ENCODE measurements around the gene TAPBP.
A peak's percentile ranks its signal among the peaks of the same experiment; 100 is the strongest.

The TAPBP gene

GRCh38 chr6:33278392-33278741 lies 35.5 kb downstream of the TAPBP start:
- TF ChIP-seq, protein P1, sequence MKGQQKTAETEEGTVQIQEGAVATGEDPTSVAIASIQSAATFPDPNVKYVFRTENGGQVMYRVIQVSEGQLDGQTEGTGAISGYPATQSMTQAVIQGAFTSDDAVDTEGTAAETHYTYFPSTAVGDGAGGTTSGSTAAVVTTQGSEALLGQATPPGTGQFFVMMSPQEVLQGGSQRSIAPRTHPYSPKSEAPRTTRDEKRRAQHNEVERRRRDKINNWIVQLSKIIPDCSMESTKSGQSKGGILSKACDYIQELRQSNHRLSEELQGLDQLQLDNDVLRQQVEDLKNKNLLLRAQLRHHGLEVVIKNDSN (IDR thresholded peaks at IDR 0.05), result no peak
- TF ChIP-seq EGR1 (IDR thresholded peaks at IDR 0.05) (no peak), EP300 (IDR thresholded peaks at IDR 0.05; ENCODE audit: borderline replicate concordance) (no peak), TAF1 (IDR thresholded peaks at IDR 0.05; ENCODE audit: low read depth) (no peak), TCF12 (IDR thresholded peaks at IDR 0.05; ENCODE audit: low read depth) (no peak), TEAD4 (IDR thresholded peaks at IDR 0.05) (no peak), FOXM1 (IDR thresholded peaks at IDR 0.05; ENCODE audit: borderline replicate concordance, low read depth) (no peak)
- TF ChIP-seq, protein P2, sequence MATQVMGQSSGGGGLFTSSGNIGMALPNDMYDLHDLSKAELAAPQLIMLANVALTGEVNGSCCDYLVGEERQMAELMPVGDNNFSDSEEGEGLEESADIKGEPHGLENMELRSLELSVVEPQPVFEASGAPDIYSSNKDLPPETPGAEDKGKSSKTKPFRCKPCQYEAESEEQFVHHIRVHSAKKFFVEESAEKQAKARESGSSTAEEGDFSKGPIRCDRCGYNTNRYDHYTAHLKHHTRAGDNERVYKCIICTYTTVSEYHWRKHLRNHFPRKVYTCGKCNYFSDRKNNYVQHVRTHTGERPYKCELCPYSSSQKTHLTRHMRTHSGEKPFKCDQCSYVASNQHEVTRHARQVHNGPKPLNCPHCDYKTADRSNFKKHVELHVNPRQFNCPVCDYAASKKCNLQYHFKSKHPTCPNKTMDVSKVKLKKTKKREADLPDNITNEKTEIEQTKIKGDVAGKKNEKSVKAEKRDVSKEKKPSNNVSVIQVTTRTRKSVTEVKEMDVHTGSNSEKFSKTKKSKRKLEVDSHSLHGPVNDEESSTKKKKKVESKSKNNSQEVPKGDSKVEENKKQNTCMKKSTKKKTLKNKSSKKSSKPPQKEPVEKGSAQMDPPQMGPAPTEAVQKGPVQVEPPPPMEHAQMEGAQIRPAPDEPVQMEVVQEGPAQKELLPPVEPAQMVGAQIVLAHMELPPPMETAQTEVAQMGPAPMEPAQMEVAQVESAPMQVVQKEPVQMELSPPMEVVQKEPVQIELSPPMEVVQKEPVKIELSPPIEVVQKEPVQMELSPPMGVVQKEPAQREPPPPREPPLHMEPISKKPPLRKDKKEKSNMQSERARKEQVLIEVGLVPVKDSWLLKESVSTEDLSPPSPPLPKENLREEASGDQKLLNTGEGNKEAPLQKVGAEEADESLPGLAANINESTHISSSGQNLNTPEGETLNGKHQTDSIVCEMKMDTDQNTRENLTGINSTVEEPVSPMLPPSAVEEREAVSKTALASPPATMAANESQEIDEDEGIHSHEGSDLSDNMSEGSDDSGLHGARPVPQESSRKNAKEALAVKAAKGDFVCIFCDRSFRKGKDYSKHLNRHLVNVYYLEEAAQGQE (IDR thresholded peaks at IDR 0.05; ENCODE audit: low read depth), result no peak
- TF ChIP-seq, protein P3, sequence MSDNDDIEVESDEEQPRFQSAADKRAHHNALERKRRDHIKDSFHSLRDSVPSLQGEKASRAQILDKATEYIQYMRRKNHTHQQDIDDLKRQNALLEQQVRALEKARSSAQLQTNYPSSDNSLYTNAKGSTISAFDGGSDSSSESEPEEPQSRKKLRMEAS (IDR thresholded peaks at IDR 0.05), result no peak

- TF ChIP-seq RAD21 (IDR thresholded peaks at IDR 0.05; ENCODE audit: low read depth) (no peak), EP300 (IDR thresholded peaks at IDR 0.05; ENCODE audit: borderline replicate concordance) (no peak), EGR1 (IDR thresholded peaks at IDR 0.05) (no peak), TEAD4 (IDR thresholded peaks at IDR 0.05) (no peak), YY1 (IDR thresholded peaks at IDR 0.05; ENCODE audit: low read depth) (no peak), CREB1 (IDR thresholded peaks at IDR 0.05; ENCODE audit: low read depth) (no peak), FOXM1 (IDR thresholded peaks at IDR 0.05; ENCODE audit: borderline replicate concordance, low read depth) (no peak), CEBPB (IDR thresholded peaks at IDR 0.05) (no peak), TAF1 (IDR thresholded peaks at IDR 0.05; ENCODE audit: low read depth) (no peak), NFIC (IDR thresholded peaks at IDR 0.05) (no peak)
- TF ChIP-seq, protein P1 (IDR thresholded peaks at IDR 0.05), result no peak
- TF ChIP-seq, protein P3 (IDR thresholded peaks at IDR 0.05), result no peak
These were observed 36.1 kb downstream of the TAPBP start for GRCh38 chr6:33277663-33278391.

- TF ChIP-seq CREB1 (IDR thresholded peaks at IDR 0.05; ENCODE audit: low read depth) (peak; percentile 50; the same call in 1 of the 2 replicates), ZBTB7A (IDR thresholded peaks at IDR 0.05; ENCODE audit: low read depth) (no peak), RAD21 (IDR thresholded peaks at IDR 0.05; ENCODE audit: low read depth) (no peak), TCF12 (IDR thresholded peaks at IDR 0.05; ENCODE audit: low read depth) (peak; percentile 66), TAF1 (IDR thresholded peaks at IDR 0.05; ENCODE audit: low read depth) (no peak), FOXM1 (IDR thresholded peaks at IDR 0.05; ENCODE audit: borderline replicate concordance, low read depth) (no peak), EGR1 (IDR thresholded peaks at IDR 0.05) (peak; percentile 64; the same call in 1 of the 2 replicates), TEAD4 (IDR thresholded peaks at IDR 0.05) (peak; percentile 32), EP300 (IDR thresholded peaks at IDR 0.05; ENCODE audit: borderline replicate concordance) (peak; percentile 51; the same call in 1 of the 2 replicates), YY1 (IDR thresholded peaks at IDR 0.05; ENCODE audit: low read depth) (peak; percentile 24; the same call in 1 of the 2 replicates), CEBPB (IDR thresholded peaks at IDR 0.05) (peak; percentile 16; the same call in 1 of the 2 replicates), NFIC (IDR thresholded peaks at IDR 0.05) (no peak; the same call in 1 of the 2 replicates)
- TF ChIP-seq, protein P2 (IDR thresholded peaks at IDR 0.05; ENCODE audit: low read depth), result no peak
- TF ChIP-seq, protein P3 (IDR thresholded peaks at IDR 0.05), result peak; percentile 75; the same call in 1 of the 2 replicates
- TF ChIP-seq, protein P1 (IDR thresholded peaks at IDR 0.05), result no peak
These were observed 36.8 kb downstream of the TAPBP start, which contains the start of gene B3GALT4 for GRCh38 chr6:33276864-33277662. Gene B3GALT4 (plus strand): TSS chr6:33277123. CDS start chr6:33277420, 297 bp downstream.

- TF ChIP-seq NFIC (IDR thresholded peaks at IDR 0.05) (no peak), CREB1 (IDR thresholded peaks at IDR 0.05; ENCODE audit: low read depth) (no peak), EGR1 (IDR thresholded peaks at IDR 0.05) (no peak), RAD21 (IDR thresholded peaks at IDR 0.05; ENCODE audit: low read depth) (no peak), TCF12 (IDR thresholded peaks at IDR 0.05; ENCODE audit: low read depth) (no peak), FOXM1 (IDR thresholded peaks at IDR 0.05; ENCODE audit: borderline replicate concordance, low read depth) (no peak), CEBPB (IDR thresholded peaks at IDR 0.05) (no peak), EP300 (IDR thresholded peaks at IDR 0.05; ENCODE audit: borderline replicate concordance) (no peak), TEAD4 (IDR thresholded peaks at IDR 0.05) (no peak), TAF1 (IDR thresholded peaks at IDR 0.05; ENCODE audit: low read depth) (no peak), YY1 (IDR thresholded peaks at IDR 0.05; ENCODE audit: low read depth) (no peak), ZBTB7A (IDR thresholded peaks at IDR 0.05; ENCODE audit: low read depth) (no peak)
- TF ChIP-seq, protein P3 (IDR thresholded peaks at IDR 0.05), result no peak
- TF ChIP-seq, protein P1 (IDR thresholded peaks at IDR 0.05), result no peak
- TF ChIP-seq, protein P2 (IDR thresholded peaks at IDR 0.05; ENCODE audit: low read depth), result no peak
These were observed 37.4 kb downstream of the TAPBP start for GRCh38 chr6:33276581-33276863.
